ENCODE results near the gene KRTAP10-9.

DNA sequence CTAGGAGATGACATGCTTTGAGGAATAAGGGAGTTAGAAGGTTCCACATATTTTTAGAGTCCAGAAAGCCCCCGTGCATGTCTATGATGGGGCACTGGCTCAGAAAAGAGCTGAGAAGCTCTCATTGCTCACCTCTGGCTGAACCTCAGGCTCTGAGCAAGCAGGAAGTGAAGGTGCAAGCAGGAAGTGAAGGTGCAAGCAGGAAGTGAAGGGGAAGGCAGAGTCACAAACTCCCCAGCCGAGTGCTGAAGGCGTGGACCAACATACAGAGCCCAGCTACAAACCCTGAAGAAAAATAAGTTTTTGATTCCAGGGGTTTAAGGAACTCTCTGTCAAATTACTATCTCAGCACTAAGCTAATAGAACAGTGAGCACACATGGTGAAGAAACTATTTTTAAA, 8.0 kb upstream of the KRTAP10-9 start:
- TF ChIP-seq, protein P1, sequence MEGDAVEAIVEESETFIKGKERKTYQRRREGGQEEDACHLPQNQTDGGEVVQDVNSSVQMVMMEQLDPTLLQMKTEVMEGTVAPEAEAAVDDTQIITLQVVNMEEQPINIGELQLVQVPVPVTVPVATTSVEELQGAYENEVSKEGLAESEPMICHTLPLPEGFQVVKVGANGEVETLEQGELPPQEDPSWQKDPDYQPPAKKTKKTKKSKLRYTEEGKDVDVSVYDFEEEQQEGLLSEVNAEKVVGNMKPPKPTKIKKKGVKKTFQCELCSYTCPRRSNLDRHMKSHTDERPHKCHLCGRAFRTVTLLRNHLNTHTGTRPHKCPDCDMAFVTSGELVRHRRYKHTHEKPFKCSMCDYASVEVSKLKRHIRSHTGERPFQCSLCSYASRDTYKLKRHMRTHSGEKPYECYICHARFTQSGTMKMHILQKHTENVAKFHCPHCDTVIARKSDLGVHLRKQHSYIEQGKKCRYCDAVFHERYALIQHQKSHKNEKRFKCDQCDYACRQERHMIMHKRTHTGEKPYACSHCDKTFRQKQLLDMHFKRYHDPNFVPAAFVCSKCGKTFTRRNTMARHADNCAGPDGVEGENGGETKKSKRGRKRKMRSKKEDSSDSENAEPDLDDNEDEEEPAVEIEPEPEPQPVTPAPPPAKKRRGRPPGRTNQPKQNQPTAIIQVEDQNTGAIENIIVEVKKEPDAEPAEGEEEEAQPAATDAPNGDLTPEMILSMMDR (conservative IDR thresholded peaks at IDR 0.05) = no peak; the same call in 1 of the 2 replicates
- no peak for TF ChIP-seq ZFX (IDR thresholded peaks at IDR 0.05)
